Ovary (tissue), 3 donors: ENCODE measurements around the gene LYRM4.

Experiments
- CTCF ChIP-seq, 3 donors: fragments of 450-650 bp in 2 of 3; fragments of 200-600 bp in 1 of 3; IDR thresholded peaks; one replicate each; pipeline versions ENCODE4 v1.5.1 to v1.8.0; 2016 to 2022; ENCODE audit warnings: antibody characterized with exemption in 3 of 3, mild to moderate bottlenecking in 1 of 3
- EP300 ChIP-seq: sonication (generic); formaldehyde crosslinking; IDR thresholded peaks from one replicate; pipeline ENCODE4 v1.6.1; 2017; ENCODE audit warnings: antibody characterized with exemption
- donor health status: DM: no; HTN: no; CAD: no.

DNA sequence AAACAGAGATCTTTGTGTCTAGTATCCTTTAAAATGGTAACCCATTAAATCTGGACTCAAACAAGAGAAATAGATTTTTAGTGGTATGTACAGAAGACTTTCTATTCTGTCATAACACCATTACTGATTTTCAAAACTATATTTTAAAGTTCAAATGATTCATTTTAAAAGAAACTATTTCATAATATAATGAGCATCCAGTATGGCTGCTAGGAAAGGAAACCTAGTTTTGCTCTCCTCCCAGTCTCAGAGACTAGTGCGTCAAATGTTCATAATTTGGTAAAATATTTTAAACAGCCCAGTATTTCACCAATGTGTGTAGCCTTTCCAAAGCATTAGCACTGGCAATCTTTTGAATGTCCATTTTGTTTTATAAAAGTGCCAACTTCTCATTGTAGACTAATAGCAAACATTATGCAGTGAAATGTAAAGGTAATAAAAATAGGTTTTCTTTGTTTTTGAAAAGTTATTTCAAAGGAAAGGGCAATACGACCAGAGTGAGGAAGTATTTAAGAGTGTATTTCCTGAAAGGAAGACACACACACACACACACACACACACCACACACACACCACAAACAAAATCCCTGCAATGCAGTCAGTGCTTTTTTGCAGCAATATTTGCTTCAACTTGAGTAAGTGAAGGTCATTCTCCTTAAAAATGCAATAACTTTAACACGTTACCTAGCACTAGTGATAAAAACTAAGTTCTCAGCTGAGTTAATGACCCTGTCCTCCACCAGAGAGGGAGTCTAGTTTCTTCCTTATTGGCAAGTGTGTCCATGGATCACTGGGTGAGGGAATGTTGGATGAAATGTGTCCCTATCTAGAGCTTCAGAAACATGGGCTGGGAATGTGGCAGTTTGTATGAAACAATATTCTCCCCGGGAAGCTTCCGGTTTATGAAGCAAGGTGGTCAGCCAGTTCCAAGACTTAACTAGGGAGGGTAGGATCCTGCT lies 171.0 kb downstream of the LYRM4 start:
- TF ChIP-seq EP300 (no peak), CTCF (IDR thresholded peaks at IDR 0.05) (no peak)
